A549 (cell line): ENCODE data around the gene RNF114. TPM values are rescaled to one million over a fixed set of nuclear protein-coding genes. Genes with fewer than 3 reads are reported as not detected.
"Not testable (repeated sequence)": the region's sequence is repeated elsewhere in the genome, so short reads cannot be mapped to it uniquely, and the experiment has no call there.

Source experiments
- ATAC-seq, 2 experiments: fragments of 200-7000 bp in 1 of 2; fragments of >200 bp in 1 of 2; cut with Nextera tagmentation in 1 of 2; cut with Tn5 transposase in 1 of 2; 3 replicates each; pipeline versions ENCODE4 v1.8.0 to v1.9.1; 2018 to 2020; ENCODE audit warnings: mild to moderate bottlenecking in 1 of 2, moderate library complexity in 1 of 2
- CTCF ChIA-PET: fragments of 300-600 bp; sonication (Branson Sonifier 250); formaldehyde crosslinking; extraction: SDS; loops from one replicate; lab custom pipeline; 2021; ENCODE audit warnings: antibody characterized with exemption, inconsistent platforms; lab: Yijun Ruan, JAX
- POLR2A ChIA-PET: fragments of 350-600 bp; formaldehyde crosslinking; extraction: SDS; loops from one replicate; lab custom pipeline; 2021; ENCODE audit warnings: antibody characterized with exemption, inconsistent platforms; lab: Yijun Ruan, JAX
- DNase-seq, 2 experiments: peaks; one replicate each; pipeline versions ENCODE4 v3.0.0 to v3.0.0-alpha.2; 2011 to 2016; ENCODE audit warnings: low read depth in 1 of 2, low spot score in 1 of 2
- FAIRE-seq: peaks from 2 replicates; lab custom pipeline; 2011; peaks lifted over from hg19 to GRCh38; lab: Jason Lieb, UNC
- H3K27ac ChIP-seq, 2 experiments: fragments of >200 bp; sonication (Bioruptor Twin); formaldehyde crosslinking; 3 replicates each; pipeline ENCODE4 v1.5.1; 2016 to 2017
- H3K4me1 ChIP-seq: fragments of >200 bp; sonication (Bioruptor Twin); formaldehyde crosslinking; 3 replicates; pipeline ENCODE4 v1.6.1; 2016
- H3K4me2 ChIP-seq: fragments of >200 bp; sonication (Bioruptor Twin); formaldehyde crosslinking; 3 replicates; pipeline ENCODE4 v1.6.1; 2016
- H3K4me3 ChIP-seq: fragments of >200 bp; sonication (Bioruptor Twin); formaldehyde crosslinking; 3 replicates; pipeline ENCODE4 v1.5.1; 2016
- H3K9me3 ChIP-seq: fragments of >200 bp; sonication (Bioruptor Twin); formaldehyde crosslinking; 3 replicates; pipeline ENCODE4 v1.6.1; 2016
- CBX2 ChIP-seq: fragments of 200-600 bp; sonication (generic); IDR thresholded peaks from 2 replicates; pipeline ENCODE4 v1.6.1; 2016; ENCODE audit warnings: low read depth, mild to moderate bottlenecking, borderline replicate concordance
- CEBPB ChIP-seq, 2 experiments: fragments of >200 bp in 1 of 2; sonication (Bioruptor Twin) in 1 of 2; formaldehyde crosslinking in 1 of 2; IDR thresholded peaks; 2 replicates each; pipeline ENCODE4 v1.6.1; 2012 to 2016
- CHD2 ChIP-seq: fragments of 150-350 bp; IDR thresholded peaks from 2 replicates; pipeline ENCODE4 v1.6.1; 2014; ENCODE audit warnings: low read length; ENCODE audit not compliant: partially characterized antibody
- CHD4 ChIP-seq: fragments of 200-600 bp; sonication (generic); IDR thresholded peaks from 2 replicates; pipeline ENCODE4 v1.6.1; 2016; ENCODE audit warnings: antibody characterized with exemption, mild to moderate bottlenecking, borderline replicate concordance
- EHF ChIP-seq: fragments of 250-450 bp; sonication (Bioruptor Pico); IDR thresholded peaks from 2 replicates; pipeline ENCODE4 v1.5.0; 2020; ENCODE audit warnings: mild to moderate bottlenecking
- EHMT2 ChIP-seq: fragments of 200-600 bp; sonication (generic); IDR thresholded peaks from 2 replicates; pipeline ENCODE4 v1.6.1; 2016; ENCODE audit warnings: antibody characterized with exemption, low read depth, mild to moderate bottlenecking, moderate library complexity
- HOXB13 ChIP-seq: fragments of 250-450 bp; sonication (Bioruptor Pico); IDR thresholded peaks from 2 replicates; pipeline ENCODE4 v1.5.0; 2020; ENCODE audit warnings: low read depth, mild to moderate bottlenecking, moderate library complexity
- JUNB ChIP-seq: fragments of >200 bp; sonication (Bioruptor Twin); formaldehyde crosslinking; IDR thresholded peaks from 2 replicates; pipeline ENCODE4 v1.6.1; 2016
- KDM5A ChIP-seq: fragments of 200-600 bp; sonication (generic); IDR thresholded peaks from 2 replicates; pipeline ENCODE4 v1.6.1; 2016; ENCODE audit warnings: antibody characterized with exemption, mild to moderate bottlenecking
- MAFK ChIP-seq: fragments of 450-650 bp; IDR thresholded peaks from 2 replicates; pipeline ENCODE4 v1.6.1; 2014; ENCODE audit not compliant: partially characterized antibody
- MAZ ChIP-seq: fragments of 150-350 bp; IDR thresholded peaks from 2 replicates; pipeline ENCODE4 v1.6.1; 2014; ENCODE audit warnings: antibody characterized with exemption, low read depth, low read length, borderline replicate concordance
- NR3C1 ChIP-seq: fragments of >200 bp; sonication (Bioruptor Twin); formaldehyde crosslinking; IDR thresholded peaks from 3 replicates; pipeline ENCODE4 v1.6.1; 2017
- POLR2AphosphoS2 ChIP-seq: conservative IDR thresholded peaks from 2 replicates; pipeline ENCODE4 v1.6.1; 2012; ENCODE audit warnings: low read length, improper control_type of control experiment, inconsistent platforms
- RNF2 ChIP-seq: fragments of 200-600 bp; sonication (generic); IDR thresholded peaks from 2 replicates; pipeline ENCODE4 v1.6.1; 2016; ENCODE audit warnings: low read depth, mild to moderate bottlenecking, antibody characterized with exemption, moderate library complexity, borderline replicate concordance
- SREBF2 ChIP-seq: fragments of 450-650 bp; IDR thresholded peaks from 2 replicates; pipeline ENCODE4 v1.6.1; 2014; ENCODE audit warnings: mild to moderate bottlenecking, moderate library complexity
- TFCP2L1 ChIP-seq: fragments of 250-450 bp; sonication (Bioruptor Pico); IDR thresholded peaks from 2 replicates; pipeline ENCODE4 v1.5.0; 2021; ENCODE audit warnings: mild to moderate bottlenecking
- TP53 ChIP-seq: fragments of 250-450 bp; sonication (Bioruptor Pico); IDR thresholded peaks from 2 replicates; pipeline ENCODE4 v1.5.0; 2021; ENCODE audit warnings: mild to moderate bottlenecking, moderate library complexity
- ZC3H11A ChIP-seq: fragments of 450-650 bp; IDR thresholded peaks from 2 replicates; pipeline ENCODE4 v1.6.1; 2014; ENCODE audit warnings: antibody characterized with exemption, mild to moderate bottlenecking
- ZFP36 ChIP-seq: fragments of 450-650 bp; IDR thresholded peaks from 2 replicates; pipeline ENCODE4 v1.6.1; 2014; ENCODE audit warnings: borderline replicate concordance; ENCODE audit not compliant: partially characterized antibody
- ZNF302 ChIP-seq: fragments of 250-450 bp; sonication (Bioruptor Pico); IDR thresholded peaks from 2 replicates; pipeline ENCODE4 v1.9.0; 2021; ENCODE audit warnings: inconsistent platforms, mild to moderate bottlenecking, moderate library complexity
- WGBS: methylation state at CpG from one replicate; pipeline ENCODE4 v1.1.6; 2017; ENCODE audit errors: missing lambda C conversion rate; 5-methylcytosine and 5-hydroxymethylcytosine counted together
- polyA plus RNA-seq, 4 experiments: library from polyadenylated mRNA; depleted of rRNA in 3 of 4; stranded (reverse); fragments of >200 nt; fragmentation: RNase III in 1 of 4; extraction: RNeasy Plus Mini Kit Qiagen cat#74134 plus additional on column Dnase treatment in 1 of 4; gene quantifications; 2 replicates in 3 of 4; 3 replicates in 1 of 4; pipeline ENCODE4 v1.2.3, GENCODE V29; 2011 to 2017
- TF ChIP-seq, protein P1 (sequence below): IDR thresholded peaks from 2 replicates; pipeline ENCODE4 v1.6.1; 2012
- TF ChIP-seq, protein P2 (sequence below): fragments of 200-600 bp; sonication (generic); IDR thresholded peaks from 2 replicates; pipeline ENCODE4 v1.6.1; 2016; ENCODE audit warnings: antibody characterized with exemption, mild to moderate bottlenecking, moderate library complexity
- TF ChIP-seq, protein P3 (sequence below): IDR thresholded peaks from 2 replicates; pipeline ENCODE4 v1.6.1; 2012; ENCODE audit warnings: low read depth, borderline replicate concordance
- TF ChIP-seq, protein P4 (sequence below): fragments of >200 bp; sonication (Bioruptor Twin); formaldehyde crosslinking; IDR thresholded peaks from 3 replicates; pipeline ENCODE4 v1.6.1; 2016
- TF ChIP-seq, protein P5 (sequence below): fragments of >200 bp; sonication (Bioruptor Twin); formaldehyde crosslinking; IDR thresholded peaks from 2 replicates; pipeline ENCODE4 v1.6.1; 2016

RNF114 gene
- polyA plus RNA-seq, 2 of the 4 experiments (the other 2 are of a cell fraction): 43.1 to 44.8 TPM

DNA sequence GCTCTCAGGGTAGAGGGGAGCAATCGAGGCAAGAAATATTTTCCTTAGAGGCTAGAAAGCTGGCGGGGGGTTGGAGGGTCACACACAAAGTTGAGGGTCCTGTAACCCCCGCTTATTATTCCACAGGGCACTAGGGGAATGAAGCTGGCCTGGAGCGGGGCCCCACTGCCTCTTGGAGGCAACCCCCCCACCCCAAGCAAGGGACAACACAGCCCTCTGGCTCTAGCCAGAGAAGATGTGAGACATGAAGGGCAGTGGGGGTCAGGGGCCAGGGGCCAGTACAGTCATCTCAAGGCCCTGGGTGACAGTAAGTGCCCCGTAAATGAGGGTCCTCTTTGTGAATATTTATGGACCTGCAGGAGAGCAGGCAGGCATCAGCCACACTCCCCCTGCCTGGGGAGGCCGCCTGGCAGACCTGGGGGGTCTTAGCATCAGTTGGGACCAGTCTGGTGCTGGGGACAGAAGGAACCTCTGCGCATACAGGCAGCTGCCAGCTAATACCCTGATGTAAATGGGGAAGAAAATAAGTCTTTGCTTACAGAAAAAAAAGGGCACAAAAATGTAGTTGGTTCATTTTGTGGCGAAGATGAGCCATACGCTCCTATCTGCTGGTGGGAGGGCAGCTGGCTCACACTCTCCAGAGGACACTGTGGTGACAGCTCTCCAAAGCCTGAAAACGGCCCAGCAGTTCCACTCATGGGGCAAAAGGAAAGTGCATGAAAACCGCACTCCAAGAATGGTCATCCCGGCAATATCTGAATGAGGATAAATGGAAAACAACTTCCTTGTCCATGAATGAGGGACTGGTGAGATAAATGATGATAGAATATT, 42.7 kb upstream of the RNF114 start:
- 78% methylated on average over 12 of the region's 12 CpGs for WGBS
- H3K9me3 ChIP-seq: no peaks in the 10 kb centered on the region
- no peak for ATAC-seq

DNA sequence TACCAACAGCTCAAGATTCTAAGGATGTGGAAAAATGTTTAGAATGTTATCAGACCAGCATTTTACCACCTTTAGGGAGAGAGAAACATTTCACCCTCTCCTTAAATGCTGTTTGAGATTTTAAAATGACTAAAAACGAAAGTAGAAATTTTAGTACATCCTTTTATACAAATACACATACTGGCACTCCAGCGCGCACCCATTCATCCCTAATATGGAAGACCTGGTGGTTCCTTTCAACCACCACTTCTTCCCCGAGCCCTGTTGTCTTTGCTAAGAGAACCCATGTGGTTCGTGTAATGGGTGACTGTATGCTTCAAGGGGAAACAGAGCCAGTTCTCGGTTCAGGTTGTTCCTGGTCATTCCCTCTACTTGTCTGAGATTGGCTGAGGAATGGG, 42.1 kb upstream of the RNF114 start:
- ATAC-seq (no peak), DNase-seq (no peak), FAIRE-seq (no peak)
- peaks cover 10% of the 10 kb centered on the region for H3K4me1 ChIP-seq
- no peak overlapping the region for H3K27ac ChIP-seq
- CTCF ChIA-PET: interaction anchor here (1.1 to 13.0 kb wide), 5 partner anchors 48 to 561 kb away, joined by 3 to 226 read pairs (median 6); no protein-coding TSS in a partner anchor
- 89% methylated on average over 6 of the region's 6 CpGs for WGBS
- no peak overlapping the region for H3K4me3 ChIP-seq
- no peak for TF ChIP-seq CBX2
- TF ChIP-seq TFCP2L1 (CRISPR knock-in tag): no peak
- TF ChIP-seq CHD4: no peak
- TF ChIP-seq, protein P1, sequence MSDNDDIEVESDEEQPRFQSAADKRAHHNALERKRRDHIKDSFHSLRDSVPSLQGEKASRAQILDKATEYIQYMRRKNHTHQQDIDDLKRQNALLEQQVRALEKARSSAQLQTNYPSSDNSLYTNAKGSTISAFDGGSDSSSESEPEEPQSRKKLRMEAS: no peak
- TF ChIP-seq KDM5A: no peak
- no peak for TF ChIP-seq EHF (CRISPR knock-in tag)
- no peak for TF ChIP-seq MAFK
- TF ChIP-seq, protein P2, sequence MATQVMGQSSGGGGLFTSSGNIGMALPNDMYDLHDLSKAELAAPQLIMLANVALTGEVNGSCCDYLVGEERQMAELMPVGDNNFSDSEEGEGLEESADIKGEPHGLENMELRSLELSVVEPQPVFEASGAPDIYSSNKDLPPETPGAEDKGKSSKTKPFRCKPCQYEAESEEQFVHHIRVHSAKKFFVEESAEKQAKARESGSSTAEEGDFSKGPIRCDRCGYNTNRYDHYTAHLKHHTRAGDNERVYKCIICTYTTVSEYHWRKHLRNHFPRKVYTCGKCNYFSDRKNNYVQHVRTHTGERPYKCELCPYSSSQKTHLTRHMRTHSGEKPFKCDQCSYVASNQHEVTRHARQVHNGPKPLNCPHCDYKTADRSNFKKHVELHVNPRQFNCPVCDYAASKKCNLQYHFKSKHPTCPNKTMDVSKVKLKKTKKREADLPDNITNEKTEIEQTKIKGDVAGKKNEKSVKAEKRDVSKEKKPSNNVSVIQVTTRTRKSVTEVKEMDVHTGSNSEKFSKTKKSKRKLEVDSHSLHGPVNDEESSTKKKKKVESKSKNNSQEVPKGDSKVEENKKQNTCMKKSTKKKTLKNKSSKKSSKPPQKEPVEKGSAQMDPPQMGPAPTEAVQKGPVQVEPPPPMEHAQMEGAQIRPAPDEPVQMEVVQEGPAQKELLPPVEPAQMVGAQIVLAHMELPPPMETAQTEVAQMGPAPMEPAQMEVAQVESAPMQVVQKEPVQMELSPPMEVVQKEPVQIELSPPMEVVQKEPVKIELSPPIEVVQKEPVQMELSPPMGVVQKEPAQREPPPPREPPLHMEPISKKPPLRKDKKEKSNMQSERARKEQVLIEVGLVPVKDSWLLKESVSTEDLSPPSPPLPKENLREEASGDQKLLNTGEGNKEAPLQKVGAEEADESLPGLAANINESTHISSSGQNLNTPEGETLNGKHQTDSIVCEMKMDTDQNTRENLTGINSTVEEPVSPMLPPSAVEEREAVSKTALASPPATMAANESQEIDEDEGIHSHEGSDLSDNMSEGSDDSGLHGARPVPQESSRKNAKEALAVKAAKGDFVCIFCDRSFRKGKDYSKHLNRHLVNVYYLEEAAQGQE: no peak
- TF ChIP-seq CEBPB (IDR thresholded peaks at IDR 0.05): no peak
- no peak for TF ChIP-seq MAZ
- no peak for TF ChIP-seq ZC3H11A
- no peak for TF ChIP-seq ZNF302 (CRISPR knock-in tag)
- TF ChIP-seq RNF2: no peak
- TF ChIP-seq CHD2: no peak
- no peak for TF ChIP-seq NR3C1
- no peak for TF ChIP-seq EHMT2
- no peak for TF ChIP-seq ZFP36
- TF ChIP-seq, protein P3, sequence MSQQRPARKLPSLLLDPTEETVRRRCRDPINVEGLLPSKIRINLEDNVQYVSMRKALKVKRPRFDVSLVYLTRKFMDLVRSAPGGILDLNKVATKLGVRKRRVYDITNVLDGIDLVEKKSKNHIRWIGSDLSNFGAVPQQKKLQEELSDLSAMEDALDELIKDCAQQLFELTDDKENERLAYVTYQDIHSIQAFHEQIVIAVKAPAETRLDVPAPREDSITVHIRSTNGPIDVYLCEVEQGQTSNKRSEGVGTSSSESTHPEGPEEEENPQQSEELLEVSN: no peak
- TF ChIP-seq JUNB: no peak
- no peak overlapping the region for H3K4me2 ChIP-seq
- H3K9me3 ChIP-seq: no peaks in the 10 kb centered on the region
- POLR2A ChIA-PET: no interaction called here

More for the DNA sequence above, 42.7 kb upstream of the RNF114 start:
- H3K4me1 ChIP-seq: peaks cover 14% of the 10 kb centered on the region; the same call in 2 of the 3 replicates
- FAIRE-seq (no peak), DNase-seq (no peak)
- H3K27ac ChIP-seq: no peak overlapping the region
- no peak overlapping the region for H3K4me3 ChIP-seq
- ChIA-PET CTCF (interaction anchor here (0.6 to 13.0 kb wide), 10 partner anchors 9 to 560 kb away, joined by 3 to 226 read pairs (median 4); no protein-coding TSS in a partner anchor), POLR2A (no interaction called here)
- H3K4me2 ChIP-seq: no peak overlapping the region
- TF ChIP-seq POLR2AphosphoS2 (no peak), MAFK (no peak), HOXB13 (CRISPR knock-in tag) (no peak), SREBF2 (no peak), JUNB (no peak), TP53 (CRISPR knock-in tag) (no peak)
- TF ChIP-seq, protein P4, sequence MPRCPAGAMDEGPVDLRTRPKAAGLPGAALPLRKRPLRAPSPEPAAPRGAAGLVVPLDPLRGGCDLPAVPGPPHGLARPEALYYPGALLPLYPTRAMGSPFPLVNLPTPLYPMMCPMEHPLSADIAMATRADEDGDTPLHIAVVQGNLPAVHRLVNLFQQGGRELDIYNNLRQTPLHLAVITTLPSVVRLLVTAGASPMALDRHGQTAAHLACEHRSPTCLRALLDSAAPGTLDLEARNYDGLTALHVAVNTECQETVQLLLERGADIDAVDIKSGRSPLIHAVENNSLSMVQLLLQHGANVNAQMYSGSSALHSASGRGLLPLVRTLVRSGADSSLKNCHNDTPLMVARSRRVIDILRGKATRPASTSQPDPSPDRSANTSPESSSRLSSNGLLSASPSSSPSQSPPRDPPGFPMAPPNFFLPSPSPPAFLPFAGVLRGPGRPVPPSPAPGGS: no peak
- TF ChIP-seq, protein P5, sequence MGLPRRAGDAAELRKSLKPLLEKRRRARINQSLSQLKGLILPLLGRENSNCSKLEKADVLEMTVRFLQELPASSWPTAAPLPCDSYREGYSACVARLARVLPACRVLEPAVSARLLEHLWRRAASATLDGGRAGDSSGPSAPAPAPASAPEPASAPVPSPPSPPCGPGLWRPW: no peak

DNA sequence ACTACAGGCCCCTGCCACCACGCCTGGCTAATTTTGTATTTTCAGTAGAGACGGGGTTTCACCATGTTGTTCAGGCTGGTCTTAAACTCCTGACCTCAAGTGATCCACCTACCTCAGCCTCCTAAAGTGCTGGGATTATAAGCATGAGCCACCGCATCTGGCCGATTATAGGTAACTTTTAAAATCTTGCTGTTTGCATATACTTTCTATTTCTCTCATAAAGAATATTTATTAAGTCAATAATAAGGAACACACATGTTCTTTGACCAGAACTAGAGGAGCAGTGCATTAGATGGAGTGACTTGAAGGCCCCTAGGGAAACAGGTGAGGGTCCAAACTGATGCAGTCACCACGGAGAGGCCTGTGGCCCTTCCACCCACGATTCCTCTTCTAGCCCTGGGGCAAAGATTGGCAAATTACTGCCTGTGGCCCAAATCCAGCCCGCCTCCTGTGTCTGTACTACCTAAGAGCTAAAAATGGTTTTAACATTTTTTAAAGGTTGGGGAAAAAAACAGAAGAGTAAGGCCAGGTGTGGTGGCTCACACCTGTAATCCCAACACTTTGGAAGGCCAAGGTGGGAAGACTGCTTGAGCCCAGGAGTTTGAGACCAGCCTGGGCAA, 40.6 kb upstream of the RNF114 start:
- H3K4me3 ChIP-seq, H3K4me2 ChIP-seq, H3K27ac ChIP-seq, H3K9me3 ChIP-seq, DNase-seq, FAIRE-seq, ATAC-seq: not testable (repeated sequence)
- POLR2A ChIA-PET: interaction anchor here (0.7 kb wide), 1 partner anchor 285 kb away, joined by 4 read pairs; no protein-coding TSS in a partner anchor
- H3K4me1 ChIP-seq: peaks cover 14% of the 10 kb centered on the region; the same call in 2 of the 3 replicates
- 85% methylated on average over 7 of the region's 7 CpGs for WGBS
- CTCF ChIA-PET: interaction anchor here (1.5 to 13.0 kb wide), 4 partner anchors 13 to 285 kb away, joined by 4 to 226 read pairs (median 7); no protein-coding TSS in a partner anchor
